ENCODE data around the gene BAZ1B. TPM values are rescaled to one million over a fixed set of nuclear protein-coding genes. Genes with fewer than 3 reads are reported as not detected.
"Not testable (repeated sequence)": the region's sequence is repeated elsewhere in the genome, so short reads cannot be mapped to it uniquely, and the experiment has no call there.

BAZ1B gene, protein sequence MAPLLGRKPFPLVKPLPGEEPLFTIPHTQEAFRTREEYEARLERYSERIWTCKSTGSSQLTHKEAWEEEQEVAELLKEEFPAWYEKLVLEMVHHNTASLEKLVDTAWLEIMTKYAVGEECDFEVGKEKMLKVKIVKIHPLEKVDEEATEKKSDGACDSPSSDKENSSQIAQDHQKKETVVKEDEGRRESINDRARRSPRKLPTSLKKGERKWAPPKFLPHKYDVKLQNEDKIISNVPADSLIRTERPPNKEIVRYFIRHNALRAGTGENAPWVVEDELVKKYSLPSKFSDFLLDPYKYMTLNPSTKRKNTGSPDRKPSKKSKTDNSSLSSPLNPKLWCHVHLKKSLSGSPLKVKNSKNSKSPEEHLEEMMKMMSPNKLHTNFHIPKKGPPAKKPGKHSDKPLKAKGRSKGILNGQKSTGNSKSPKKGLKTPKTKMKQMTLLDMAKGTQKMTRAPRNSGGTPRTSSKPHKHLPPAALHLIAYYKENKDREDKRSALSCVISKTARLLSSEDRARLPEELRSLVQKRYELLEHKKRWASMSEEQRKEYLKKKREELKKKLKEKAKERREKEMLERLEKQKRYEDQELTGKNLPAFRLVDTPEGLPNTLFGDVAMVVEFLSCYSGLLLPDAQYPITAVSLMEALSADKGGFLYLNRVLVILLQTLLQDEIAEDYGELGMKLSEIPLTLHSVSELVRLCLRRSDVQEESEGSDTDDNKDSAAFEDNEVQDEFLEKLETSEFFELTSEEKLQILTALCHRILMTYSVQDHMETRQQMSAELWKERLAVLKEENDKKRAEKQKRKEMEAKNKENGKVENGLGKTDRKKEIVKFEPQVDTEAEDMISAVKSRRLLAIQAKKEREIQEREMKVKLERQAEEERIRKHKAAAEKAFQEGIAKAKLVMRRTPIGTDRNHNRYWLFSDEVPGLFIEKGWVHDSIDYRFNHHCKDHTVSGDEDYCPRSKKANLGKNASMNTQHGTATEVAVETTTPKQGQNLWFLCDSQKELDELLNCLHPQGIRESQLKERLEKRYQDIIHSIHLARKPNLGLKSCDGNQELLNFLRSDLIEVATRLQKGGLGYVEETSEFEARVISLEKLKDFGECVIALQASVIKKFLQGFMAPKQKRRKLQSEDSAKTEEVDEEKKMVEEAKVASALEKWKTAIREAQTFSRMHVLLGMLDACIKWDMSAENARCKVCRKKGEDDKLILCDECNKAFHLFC (N-terminal part only)
- 10 to 100 TPM; 86.5 to 93.5 (median 93.3) TPM for total RNA-seq

DNA sequence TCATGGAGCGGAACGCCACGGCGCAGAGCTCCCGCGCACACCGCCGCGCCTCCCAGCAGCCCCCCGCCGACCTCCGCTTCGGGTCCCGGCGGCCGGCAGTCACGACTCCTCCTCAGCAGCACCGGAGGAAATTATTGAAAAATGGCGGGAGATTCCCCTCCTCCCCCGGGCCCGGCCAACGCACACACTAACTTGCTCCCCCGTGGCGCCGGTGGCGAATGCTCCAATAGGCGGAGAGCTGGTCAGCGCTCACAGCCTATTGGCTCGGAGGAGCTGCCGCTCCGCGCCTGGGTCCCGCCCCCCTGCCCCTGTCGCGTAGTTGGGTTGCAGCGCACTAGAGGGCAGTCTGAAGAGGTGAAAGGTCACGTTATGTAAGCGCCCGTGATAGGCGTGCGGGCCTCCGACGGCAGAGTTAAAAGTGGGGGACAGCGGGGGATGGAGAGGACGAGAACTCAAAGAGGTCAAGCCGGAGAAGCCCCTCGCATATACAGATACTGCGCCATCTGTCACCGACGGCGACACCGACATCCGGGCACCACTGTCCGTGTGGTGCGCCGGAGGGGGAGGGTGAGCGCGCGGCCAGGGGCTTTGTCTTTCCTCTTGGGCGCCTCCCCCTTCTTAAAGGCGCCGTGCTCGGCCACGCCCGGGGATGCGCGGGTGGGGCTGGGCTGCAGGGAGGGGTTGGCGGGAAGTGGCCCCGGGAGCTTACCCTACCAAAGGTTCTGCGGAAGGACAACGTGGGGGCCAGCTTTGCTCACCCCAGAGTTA, at the start of gene BAZ1B:
Gene BAZ1B (minus strand): TSS at position 189 of the 768 bp plus-strand sequence. CDS start 360 bp downstream, outside the sequence.
- Mint-ChIP-seq H3K9me3 (no peaks in the 10 kb centered on the region), H3K36me3 (ENCODE audit: insufficient read depth) (peaks cover 22% of the 10 kb centered on the region), H3K27me3 (ENCODE audit: low read depth) (no peaks in the 10 kb centered on the region), H3K4me3 (peak within 1 kb of the TSS; percentile 97), H3K4me1 (ENCODE audit: low read depth) (peaks cover 61% of the 10 kb centered on the region)
- ATAC-seq = peak; percentile 95 to 96
- DNase-seq = peak; percentile 96

DNA sequence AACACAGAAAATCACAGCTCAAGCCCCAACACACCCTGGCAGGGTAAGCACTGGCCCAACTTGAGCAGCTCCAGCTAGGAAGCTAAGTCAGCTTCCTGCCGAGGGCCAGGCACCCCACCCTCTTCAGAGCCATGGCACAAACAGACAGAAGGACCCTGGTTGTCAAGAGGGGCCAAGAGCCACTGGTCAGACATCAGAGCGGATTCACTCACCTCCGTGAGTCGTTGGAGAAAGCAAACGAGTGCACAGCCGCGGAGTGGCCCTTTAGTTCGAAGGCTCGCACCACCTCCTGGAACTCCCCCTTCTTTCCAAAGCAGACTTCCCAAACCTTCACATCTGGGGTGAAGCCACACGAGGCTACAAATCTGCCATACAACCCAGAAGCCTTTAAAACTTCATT, 48.9 kb upstream of the BAZ1B start:
- Mint-ChIP-seq H3K27me3 (ENCODE audit: low read depth) (no peaks in the 10 kb centered on the region), H3K4me3 (no peak overlapping the region), H3K9me3 (no peaks in the 10 kb centered on the region), H3K4me1 (ENCODE audit: low read depth) (peaks cover 15% of the 10 kb centered on the region), H3K36me3 (ENCODE audit: insufficient read depth) (peaks cover 21% of the 10 kb centered on the region)
- DNase-seq = no peak
- ATAC-seq = no peak

DNA sequence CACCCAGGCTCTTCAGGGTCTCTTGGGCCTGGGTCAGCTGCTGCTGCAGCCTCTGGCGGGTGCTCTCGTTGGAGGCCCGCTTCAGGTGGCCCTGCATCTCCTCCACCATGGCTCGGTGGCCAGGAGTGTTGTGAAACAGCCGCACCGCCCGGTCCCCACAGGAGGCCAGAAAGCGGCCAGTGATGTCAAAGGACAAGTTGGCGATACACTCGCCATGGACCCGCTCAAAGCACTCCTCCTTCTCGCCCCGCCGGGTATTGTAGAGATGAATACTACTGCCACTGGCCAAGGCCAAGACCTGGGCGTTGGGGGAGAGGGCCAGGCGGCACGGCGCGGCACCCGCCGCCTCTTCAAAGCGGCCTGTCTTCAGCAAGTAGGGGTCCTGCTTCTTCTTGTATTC, 48.4 kb upstream of the BAZ1B start:
- H3K27me3 Mint-ChIP-seq (ENCODE audit: low read depth) = no peaks in the 10 kb centered on the region
- DNase-seq (no peak), ATAC-seq (no peak)
- peaks cover 21% of the 10 kb centered on the region for H3K36me3 Mint-ChIP-seq (ENCODE audit: insufficient read depth)
- no peaks in the 10 kb centered on the region for H3K9me3 Mint-ChIP-seq
- H3K4me1 Mint-ChIP-seq (ENCODE audit: low read depth) = peaks cover 20% of the 10 kb centered on the region
- H3K4me3 Mint-ChIP-seq = no peak overlapping the region

DNA sequence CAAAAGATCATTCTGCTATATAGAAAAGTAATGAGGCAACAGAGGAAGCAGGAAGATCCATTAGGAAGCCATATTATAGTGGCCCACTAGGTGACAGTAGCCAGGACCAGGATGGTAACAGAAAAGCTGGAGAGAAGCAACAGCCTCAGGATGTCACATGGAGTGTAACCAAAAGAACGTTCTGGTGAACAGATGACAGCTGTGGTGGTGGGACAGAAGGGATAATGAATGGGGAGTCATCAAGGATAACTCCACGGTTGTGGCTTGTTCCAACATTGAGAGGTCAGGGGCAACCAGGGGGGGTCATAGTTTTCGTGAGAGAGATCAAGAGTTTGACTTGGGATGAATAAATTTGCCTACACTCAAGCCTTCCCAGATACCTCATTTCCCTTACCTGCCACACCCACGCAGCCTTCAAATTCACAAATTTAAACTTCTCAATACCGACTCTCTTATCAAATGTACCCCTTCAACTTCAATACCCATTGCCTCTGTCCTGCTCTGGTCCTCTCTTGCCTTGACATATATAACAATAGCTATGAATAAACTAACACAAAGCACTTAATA, 47.0 kb upstream of the BAZ1B start:
- Mint-ChIP-seq H3K9me3 (no peaks in the 10 kb centered on the region), H3K27me3 (ENCODE audit: low read depth) (no peaks in the 10 kb centered on the region), H3K36me3 (ENCODE audit: insufficient read depth) (peaks cover 19% of the 10 kb centered on the region), H3K4me1 (ENCODE audit: low read depth) (peaks cover 21% of the 10 kb centered on the region), H3K4me3 (no peak overlapping the region)
- DNase-seq (no peak), ATAC-seq (no peak)

DNA sequence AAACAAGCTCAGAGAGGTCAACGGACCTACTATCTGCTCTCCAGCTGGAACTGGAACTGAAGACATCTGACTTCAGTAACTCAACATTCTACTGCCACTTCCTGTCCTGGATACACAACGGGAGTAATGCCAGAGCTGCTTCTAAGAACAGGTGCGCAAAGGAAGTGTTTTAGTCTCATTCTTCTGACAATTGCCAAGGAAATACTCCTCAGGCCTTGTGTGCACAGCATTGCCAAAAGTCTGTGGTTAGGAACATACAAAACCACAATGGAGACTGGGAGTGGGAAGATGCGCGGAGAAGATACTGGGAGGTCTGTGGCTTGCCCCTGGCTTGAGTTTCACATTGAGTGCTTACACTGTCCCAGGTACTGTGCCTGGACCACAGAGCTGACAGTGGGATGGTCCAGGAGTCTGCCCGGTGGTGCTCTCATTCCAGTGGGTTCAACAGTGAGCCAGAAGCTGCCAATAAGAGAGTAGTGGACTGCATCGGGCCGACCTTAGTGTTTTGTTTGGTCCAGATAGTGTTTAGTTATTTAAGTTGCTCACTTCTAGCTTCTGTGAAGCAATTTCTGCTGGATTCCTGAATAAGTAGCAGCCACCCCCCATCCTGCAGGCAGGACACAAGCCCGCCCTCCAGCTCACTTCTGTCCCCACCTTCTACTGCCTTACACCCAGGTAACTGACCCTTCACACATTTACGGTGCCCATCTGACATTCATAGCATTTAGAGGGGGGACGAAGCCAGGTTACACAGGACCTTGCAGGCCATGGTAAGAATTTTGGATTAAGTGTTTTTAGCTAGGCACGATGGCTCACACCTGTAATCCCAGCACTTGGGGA, 46.0 kb upstream of the BAZ1B start:
- Mint-ChIP-seq H3K9me3 (no peaks in the 10 kb centered on the region), H3K4me3 (no peak overlapping the region), H3K36me3 (ENCODE audit: insufficient read depth) (peaks cover 16% of the 10 kb centered on the region), H3K4me1 (ENCODE audit: low read depth) (peaks cover 21% of the 10 kb centered on the region), H3K27me3 (ENCODE audit: low read depth) (no peaks in the 10 kb centered on the region)
- DNase-seq = no peak
- no peak for ATAC-seq

DNA sequence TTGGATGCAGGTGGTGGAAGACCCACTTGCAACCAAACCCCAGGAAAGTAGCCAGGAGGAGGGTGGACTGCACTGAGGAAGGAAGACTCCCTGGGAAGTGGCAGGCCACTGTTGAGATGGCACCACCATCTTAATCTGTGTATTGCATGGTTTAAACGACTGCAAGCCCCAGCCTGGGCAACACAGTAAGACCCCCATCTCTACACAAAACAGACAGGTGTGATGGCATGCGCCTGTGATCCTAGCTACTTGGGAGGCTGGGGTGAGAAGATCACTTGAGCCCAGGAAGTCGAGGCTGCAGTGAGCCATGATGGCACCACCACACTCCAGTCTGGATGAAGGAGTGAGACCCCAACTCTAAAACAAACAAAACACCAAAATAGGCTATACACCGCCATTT, 45.0 kb upstream of the BAZ1B start:
- Mint-ChIP-seq H3K27me3 (ENCODE audit: low read depth) (no peaks in the 10 kb centered on the region), H3K4me3 (no peak overlapping the region), H3K4me1 (ENCODE audit: low read depth) (peaks cover 21% of the 10 kb centered on the region), H3K9me3 (no peaks in the 10 kb centered on the region), H3K36me3 (ENCODE audit: insufficient read depth) (peaks cover 13% of the 10 kb centered on the region)
- DNase-seq (no peak), ATAC-seq (no peak)

DNA sequence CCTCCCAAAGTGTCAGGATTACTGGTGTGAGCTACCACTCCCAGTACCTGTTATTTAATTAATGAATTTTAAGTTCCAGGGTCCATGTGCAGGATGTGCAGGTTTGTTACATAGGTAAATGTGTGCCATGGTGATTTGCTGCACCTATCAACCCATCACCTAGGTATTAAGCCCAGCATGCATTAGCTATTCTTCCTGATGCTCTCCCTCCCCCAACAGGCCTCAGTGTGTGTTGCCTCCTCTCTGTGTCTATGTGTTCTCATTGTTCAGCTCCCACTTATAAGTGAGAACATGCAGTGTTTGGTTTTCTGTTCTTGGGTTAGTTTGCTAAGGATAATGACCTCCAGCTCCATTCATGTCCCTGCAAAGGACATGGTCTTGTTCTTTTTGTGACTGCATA, 44.3 kb upstream of the BAZ1B start:
- ATAC-seq; H3K9me3 Mint-ChIP-seq; H3K27me3 Mint-ChIP-seq (ENCODE audit: low read depth); DNase-seq: not testable (repeated sequence)
- Mint-ChIP-seq H3K4me1 (ENCODE audit: low read depth) (peaks cover 21% of the 10 kb centered on the region), H3K4me3 (peak overlapping the region; percentile 73), H3K36me3 (ENCODE audit: insufficient read depth) (peaks cover 13% of the 10 kb centered on the region)

DNA sequence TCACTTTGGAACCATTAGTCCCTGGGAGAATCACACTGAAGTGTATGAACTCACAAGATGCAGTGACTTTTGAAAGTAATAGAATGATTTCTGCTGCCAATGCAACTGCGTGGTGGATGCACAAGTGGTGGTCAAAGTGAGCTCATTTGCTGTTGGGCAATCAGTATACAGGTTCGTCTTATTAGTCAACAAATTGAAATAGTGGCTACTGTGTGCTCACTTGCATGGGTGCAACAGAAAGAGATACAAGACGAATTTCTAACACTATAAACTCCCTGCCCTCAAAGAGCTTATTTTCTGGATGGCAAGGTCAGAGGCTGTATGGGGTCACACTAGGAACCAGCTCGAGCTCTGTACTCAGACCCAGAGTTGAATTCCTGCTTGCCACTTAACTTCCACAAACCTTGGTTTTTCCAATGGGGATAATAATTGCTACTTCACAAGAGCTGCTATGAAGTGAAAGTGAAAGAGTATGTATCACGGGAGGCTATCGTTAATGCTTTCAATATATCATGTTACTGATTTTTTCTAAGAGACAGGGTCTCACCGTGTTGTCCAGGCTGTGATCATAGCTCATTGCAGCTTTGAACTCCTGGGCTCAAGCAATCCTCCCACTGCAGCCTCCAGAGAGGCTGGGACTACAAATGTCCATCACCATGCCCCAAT, 43.7 kb upstream of the BAZ1B start:
- peak; percentile 34 to 35 for ATAC-seq
- no peak for DNase-seq

DNA sequence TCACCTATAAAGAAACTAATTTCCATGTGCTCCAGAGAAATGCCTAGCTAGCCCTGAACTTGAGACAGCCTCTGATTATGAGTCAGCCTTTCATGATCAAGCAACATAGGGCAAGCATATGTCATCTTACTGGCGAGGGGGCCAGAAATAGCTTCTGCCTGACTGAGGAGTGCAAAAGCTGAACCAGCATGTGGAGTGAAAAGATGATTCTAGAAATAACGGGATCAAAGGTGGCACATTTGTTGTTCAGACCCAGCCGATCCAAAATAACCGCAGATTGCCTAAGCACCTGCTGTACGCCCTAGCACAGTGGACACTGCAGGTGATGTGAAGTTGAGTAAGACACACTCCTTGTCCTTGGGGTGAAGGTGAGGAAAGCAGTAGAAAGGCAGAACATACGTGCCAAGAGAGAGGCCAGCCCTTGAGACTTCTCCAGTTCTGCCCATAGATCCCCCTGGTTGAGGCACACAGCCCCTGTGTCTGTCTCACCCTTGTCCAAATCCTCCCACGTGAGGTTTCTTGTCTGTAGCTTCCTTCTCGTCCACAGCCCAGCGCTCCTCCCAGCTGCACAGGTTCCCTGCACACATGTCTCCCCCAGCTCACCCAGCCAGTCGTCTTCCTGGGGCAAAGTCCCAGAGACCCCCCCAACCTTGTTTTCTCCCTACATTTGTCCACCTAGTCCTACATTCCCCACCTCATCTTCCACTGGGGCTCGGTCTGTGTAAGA, 38.2 kb upstream of the BAZ1B start:
- H3K9me3 Mint-ChIP-seq = no peaks in the 10 kb centered on the region
- H3K36me3 Mint-ChIP-seq (ENCODE audit: insufficient read depth) = no peaks in the 10 kb centered on the region
- no peak for DNase-seq
- ATAC-seq = no peak
- peaks cover 16% of the 10 kb centered on the region for H3K4me1 Mint-ChIP-seq (ENCODE audit: low read depth)
- peak overlapping the region; percentile 11 for H3K4me3 Mint-ChIP-seq
- H3K27me3 Mint-ChIP-seq (ENCODE audit: low read depth) = no peaks in the 10 kb centered on the region

More for the DNA sequence above, 43.7 kb upstream of the BAZ1B start:
- Mint-ChIP-seq H3K27me3 (ENCODE audit: low read depth) (no peaks in the 10 kb centered on the region), H3K36me3 (ENCODE audit: insufficient read depth) (peaks cover 10% of the 10 kb centered on the region), H3K4me1 (ENCODE audit: low read depth) (peaks cover 21% of the 10 kb centered on the region), H3K4me3 (peak overlapping the region; percentile 73), H3K9me3 (no peaks in the 10 kb centered on the region)

DNA sequence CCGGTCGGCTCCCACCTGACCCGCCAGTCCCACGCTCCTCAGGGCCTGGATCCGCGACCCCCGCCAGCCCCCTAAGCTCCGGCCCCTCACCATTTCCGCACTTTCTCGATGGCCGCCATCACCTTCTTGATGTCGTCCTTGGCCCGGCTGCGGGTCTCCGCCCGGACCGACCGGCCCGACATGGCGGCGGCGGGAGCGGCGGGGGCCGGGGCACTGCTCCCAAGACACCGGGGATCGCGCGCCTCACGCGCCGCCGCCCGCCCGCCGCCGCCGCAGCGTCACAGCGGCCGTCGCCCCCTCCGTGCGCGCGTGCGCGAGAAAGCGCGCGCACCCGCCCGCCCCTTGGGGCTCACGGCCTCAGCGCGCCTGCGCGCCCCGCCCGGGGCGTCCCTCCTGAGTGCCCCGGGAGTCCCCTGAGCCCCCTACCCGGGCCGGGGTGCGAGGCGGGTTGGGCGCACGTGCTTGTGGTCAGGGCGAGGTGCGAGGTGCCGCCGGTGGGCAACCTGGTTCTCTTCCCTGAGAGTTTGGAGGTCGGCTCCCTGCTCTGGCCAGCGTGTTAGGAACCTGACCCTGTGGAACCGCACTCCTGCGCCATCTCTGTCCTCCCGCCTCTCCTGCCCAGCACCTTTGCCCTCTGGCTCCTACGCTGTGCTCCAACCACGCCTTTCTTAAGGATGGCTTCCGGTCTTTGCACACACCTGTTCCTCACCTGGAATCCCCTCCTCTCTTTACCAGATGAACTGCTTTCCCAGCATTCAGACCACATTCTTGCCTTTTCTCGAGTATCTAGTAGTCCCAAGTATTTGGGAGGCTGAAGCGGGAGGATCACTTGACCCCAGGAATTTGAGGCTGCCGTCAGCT, 35.5 kb upstream of the BAZ1B start, which contains the start of gene BCL7B:
Gene BCL7B (minus strand): TSS at position 294 of the 861 bp plus-strand sequence. CDS start 112 bp downstream, at position 182.
- Mint-ChIP-seq H3K4me1 (ENCODE audit: low read depth) (peaks cover 30% of the 10 kb centered on the region), H3K36me3 (ENCODE audit: insufficient read depth) (peaks cover 7% of the 10 kb centered on the region), H3K4me3 (peak within 1 kb of the TSS; percentile 92), H3K9me3 (no peaks in the 10 kb centered on the region), H3K27me3 (ENCODE audit: low read depth) (no peaks in the 10 kb centered on the region)
- peak; percentile 73 to 74 for ATAC-seq
- peak; percentile 73 for DNase-seq

DNA sequence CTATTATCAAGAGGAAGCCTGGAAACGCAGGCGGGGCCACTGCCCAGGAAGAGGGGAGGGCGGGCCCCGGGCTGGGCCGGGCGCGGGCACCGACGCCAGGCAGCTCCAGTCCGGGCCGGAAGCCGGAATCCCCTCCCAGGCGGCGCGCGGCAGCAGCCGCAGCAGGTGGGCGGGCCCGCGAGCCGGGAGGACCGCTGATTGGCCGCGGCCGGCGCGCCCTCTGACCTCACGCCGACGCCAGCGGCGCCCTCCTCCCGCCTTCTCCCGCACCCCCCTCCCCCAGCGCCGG, 35.0 kb upstream of the BAZ1B start:
- peaks cover 9% of the 10 kb centered on the region for H3K36me3 Mint-ChIP-seq (ENCODE audit: insufficient read depth)
- peak; percentile 92 to 94 for ATAC-seq

More for the DNA sequence above, 35.0 kb upstream of the BAZ1B start:
- Mint-ChIP-seq H3K4me1 (ENCODE audit: low read depth) (peaks cover 31% of the 10 kb centered on the region), H3K9me3 (no peaks in the 10 kb centered on the region), H3K4me3 (peak overlapping the region; percentile 92), H3K27me3 (ENCODE audit: low read depth) (no peaks in the 10 kb centered on the region)
- peak; percentile 85 for DNase-seq

All from activated T-cell treated with anti-CD3 and anti-CD28 coated beads, Interleukin-2, amount 50 U/mL, for 4 hours (primary cell).